Osteoblast (primary cell): ENCODE measurements around the gene TMEM259. TPM values are rescaled to one million over a fixed set of nuclear protein-coding genes. Genes with fewer than 3 reads are reported as not detected.
A peak's percentile ranks its signal among the peaks of the same experiment; 100 is the strongest.

ENCODE experiments used
- small RNA-seq: library from RNA; depleted of rRNA; stranded (forward); fragments of <200 nt; gene quantifications from one replicate; pipeline ENCODE3, GENCODE V24; 2012
- total RNA-seq: library from RNA; depleted of rRNA; stranded (reverse); fragments of >200 nt; gene quantifications from 2 replicates; pipeline ENCODE4 v1.2.3, GENCODE V29; 2012

The TMEM259 gene
- total RNA-seq, 1 donor = 84.0 TPM

Small RNA genes lying within 50 kb of the gene (small RNA-seq; reads per million reads assigned to genes)
- 1.9 reads per million, percentile 62 among the genes with 10 or more reads in this experiment for gene RNU6-2

Other genes with a start within 250 kb of the TMEM259 start
- 106 and 124 TPM in 2 replicates for gene PTBP1, start 223.7 kb downstream of the TMEM259 start, total RNA-seq
- gene PLPPR3, start 199.2 kb downstream of the TMEM259 start, total RNA-seq = 0.36 TPM in 1 of 2 replicates, not detected in the other
- not detected in 2 replicates for gene AZU1, start 193.3 kb downstream of the TMEM259 start, total RNA-seq
- gene PRTN3, start 180.1 kb downstream of the TMEM259 start, total RNA-seq = not detected in 2 replicates
- gene ELANE, start 168.8 kb downstream of the TMEM259 start, total RNA-seq = 0.36 and 0.59 TPM in 2 replicates
- gene CFD, start 161.5 kb downstream of the TMEM259 start, total RNA-seq = 8.3 and 19.9 TPM in 2 replicates
- 20.6 and 25.0 TPM in 2 replicates for gene MED16, start 127.9 kb downstream of the TMEM259 start, total RNA-seq
- gene RNU6-9, start 127.6 kb downstream of the TMEM259 start, total RNA-seq = not detected in 2 replicates
- 31.1 and 32.7 TPM in 2 replicates for gene R3HDM4, start 107.9 kb downstream of the TMEM259 start, total RNA-seq
- gene KISS1R, start 103.8 kb downstream of the TMEM259 start, total RNA-seq = not detected in 2 replicates
- gene ARID3A, start 95.1 kb downstream of the TMEM259 start, total RNA-seq = 19.4 and 21.7 TPM in 2 replicates
- 45.6 and 46.6 TPM in 2 replicates for gene WDR18, start 36.8 kb downstream of the TMEM259 start, total RNA-seq
- gene GRIN3B, start 20.7 kb downstream of the TMEM259 start, total RNA-seq = not detected in 2 replicates
- not detected in 2 replicates for gene RNU6-2, start 399 bp upstream of the TMEM259 start, total RNA-seq
- gene CNN2, start 5.5 kb upstream of the TMEM259 start, total RNA-seq = 537 and 594 TPM in 2 replicates
- 33.3 and 43.0 TPM in 2 replicates for gene ABCA7, start 19.0 kb upstream of the TMEM259 start, total RNA-seq
- gene ARHGAP45, start 46.0 kb upstream of the TMEM259 start, total RNA-seq = 0.59 and 0.72 TPM in 2 replicates
- gene POLR2E, start 74.3 kb upstream of the TMEM259 start, total RNA-seq = 70.2 and 74.0 TPM in 2 replicates
- gene GPX4, start 82.9 kb upstream of the TMEM259 start, total RNA-seq = 515 TPM in 2 replicates
- 58.0 and 69.1 TPM in 2 replicates for gene SBNO2, start 153.1 kb upstream of the TMEM259 start, total RNA-seq
- 75.7 and 100 TPM in 2 replicates for gene STK11, start 184.7 kb upstream of the TMEM259 start, total RNA-seq
- gene CBARP, start 216.9 kb upstream of the TMEM259 start, total RNA-seq = 1.8 and 2.9 TPM in 2 replicates
- gene ATP5F1D, start 220.6 kb upstream of the TMEM259 start, total RNA-seq = 12.4 and 13.8 TPM in 2 replicates
- gene MIDN, start 227.5 kb upstream of the TMEM259 start, total RNA-seq = 14.4 and 19.9 TPM in 2 replicates
- 300 and 380 TPM in 2 replicates for gene CIRBP, start 248.2 kb upstream of the TMEM259 start, total RNA-seq